Mammary epithelial cell (primary cell): Measurements from ENCODE around the gene TMPRSS3.

Source experiments
- CTCF ChIP-seq, 2 donors: IDR thresholded peaks in 1 of 2; conservative IDR thresholded peaks in 1 of 2; 2 replicates each; pipeline ENCODE4 v1.5.1; 2011 to 2012; ENCODE audit warnings: inconsistent platforms in 2 of 2, low read length in 2 of 2, mild to moderate bottlenecking in 2 of 2, control low read depth in 1 of 2, low read depth in 1 of 2; ENCODE audit not compliant: insufficient read depth in 1 of 2; ENCODE audit errors: extremely low read depth in 1 of 2
- EZH2 ChIP-seq: IDR thresholded peaks from 2 replicates; pipeline ENCODE4 v1.6.1; 2012; ENCODE audit warnings: low read length, inconsistent platforms, borderline replicate concordance

GRCh38 chr21:42414553-42414927 is 18.7 kb upstream of the TMPRSS3 start:
- TF ChIP-seq EZH2 (no peak), CTCF (conservative IDR thresholded peaks at IDR 0.05 in 1 of 2, IDR thresholded peaks at IDR 0.05 in 1 of 2; ENCODE audit: extremely low read depth in 1 of 2, insufficient read depth in 1 of 2, low read depth in 1 of 2, low read length in 2 of 2) (no peak)
